Hematopoietic multipotent progenitor cell treated with erythropoietin and hydrocortisone succinate and interleukin-3 and kit ligand, for 6 days (in vitro differentiated cells): Measurements from ENCODE around the gene ENTPD2.
"Not testable (repeated sequence)": the region's sequence is repeated elsewhere in the genome, so short reads cannot be mapped to it uniquely, and the experiment has no call there.

ENCODE experiments used
- DNase-seq: peaks from one replicate; pipeline ENCODE4 v3.0.0-alpha.2; 2015

ENTPD2 gene

DNA sequence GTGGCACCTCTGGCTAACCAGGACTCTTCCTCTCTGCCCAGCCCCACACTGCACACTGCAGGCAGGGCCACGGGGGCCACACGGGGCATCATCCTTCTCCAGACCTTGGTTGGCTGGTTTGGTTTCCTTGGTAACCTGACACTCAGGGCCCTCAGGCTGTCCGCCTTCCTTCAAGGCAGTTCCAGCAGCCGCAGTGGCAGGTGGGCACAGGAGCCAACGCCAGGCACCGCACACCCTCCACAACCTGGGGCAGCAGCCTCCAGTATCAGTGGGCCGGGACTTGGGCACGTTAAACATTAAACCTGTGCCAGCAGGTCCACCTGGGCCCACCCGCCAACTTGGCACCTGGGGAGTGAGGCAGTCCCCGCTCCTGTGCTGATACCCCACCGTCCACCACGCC is 9.8 kb downstream of the ENTPD2 start:
- no peak for DNase-seq

DNA sequence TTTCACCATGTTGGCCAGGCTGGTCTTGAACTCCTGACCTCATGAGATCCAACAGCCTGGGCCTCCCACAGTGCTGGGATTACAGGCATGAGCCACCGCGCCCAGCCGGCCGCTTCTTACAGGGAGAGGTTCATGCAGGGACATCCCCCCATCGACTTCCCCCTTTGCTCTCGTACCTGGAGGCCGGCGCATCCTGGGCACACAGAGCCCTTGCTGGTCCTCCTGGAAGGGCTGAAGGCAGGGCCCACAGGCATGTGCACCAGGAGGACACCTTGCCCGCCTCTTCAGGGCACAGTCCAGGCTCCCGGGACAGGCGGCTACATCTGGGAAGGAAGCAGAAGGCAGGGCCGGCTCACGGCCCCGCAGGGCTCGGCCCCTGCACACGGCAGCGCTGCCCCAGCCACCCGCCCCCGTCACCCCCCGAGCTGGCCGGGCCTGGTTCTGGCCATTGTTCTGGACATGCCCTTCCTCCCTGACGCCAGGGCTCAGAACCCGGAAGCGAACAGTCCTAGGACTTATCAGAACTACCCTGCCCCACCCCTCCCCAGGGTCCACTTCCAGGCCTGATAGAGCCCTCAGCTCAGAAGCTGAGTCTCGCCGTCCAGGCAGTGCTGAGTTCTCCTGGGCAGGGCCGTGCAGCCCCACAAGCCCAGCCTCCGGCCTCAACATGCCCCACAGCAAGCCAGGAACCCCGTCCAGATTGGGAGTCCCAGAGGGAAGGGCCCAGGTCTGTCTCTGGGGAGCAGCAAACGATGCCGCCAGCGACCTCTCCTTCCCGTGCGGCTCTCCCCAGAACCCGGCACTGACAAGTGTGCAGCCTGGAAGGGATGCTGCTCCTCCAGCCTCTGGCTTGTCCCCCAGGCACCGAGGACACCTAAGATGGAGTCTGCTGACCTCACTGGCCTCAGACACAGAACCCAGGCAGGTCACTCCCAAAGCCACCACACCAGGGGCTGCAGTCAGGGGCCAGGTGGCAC is 10.8 kb downstream of the ENTPD2 start:
- DNase-seq, result no peak

DNA sequence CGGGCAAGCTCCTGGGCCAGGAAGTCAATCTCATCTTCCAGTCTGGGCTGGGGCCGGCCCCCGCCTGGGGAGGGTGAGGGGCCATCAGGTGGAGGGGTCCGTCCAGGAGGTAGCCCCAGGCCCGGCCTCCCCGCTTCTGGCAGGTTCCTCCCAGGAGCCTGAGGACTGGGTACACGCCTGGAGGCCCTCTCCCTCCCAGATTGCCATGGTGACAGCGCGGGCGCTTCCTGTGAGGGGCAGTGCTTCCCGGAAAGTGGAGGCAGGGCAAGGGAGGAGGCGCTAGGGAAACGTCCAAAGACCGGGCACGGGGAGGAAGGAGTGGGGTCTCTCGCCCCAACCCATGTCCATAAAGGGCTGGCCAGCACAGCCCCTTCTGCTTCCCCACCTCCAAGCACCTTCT is 12.7 kb downstream of the ENTPD2 start:
- DNase-seq, result no peak

DNA sequence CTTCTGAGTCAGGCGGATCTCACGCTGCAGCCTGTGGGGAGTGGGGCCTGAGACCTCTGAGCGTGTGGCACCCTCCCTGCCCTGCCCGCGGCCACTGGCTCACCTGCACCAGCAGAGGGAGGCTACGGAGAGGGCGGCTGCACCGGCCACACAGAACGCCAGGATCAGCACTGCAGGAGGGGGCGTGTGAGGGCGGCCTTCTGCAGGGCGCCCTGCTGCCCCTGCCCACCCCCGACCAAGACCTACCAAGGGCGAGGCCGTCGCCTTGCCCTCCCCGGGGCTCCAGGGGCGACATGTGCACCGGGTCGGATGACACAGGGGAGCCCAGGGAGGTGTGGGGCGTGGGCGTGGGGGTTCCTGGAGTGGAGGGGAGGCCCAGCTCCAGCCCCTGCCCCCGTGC is 13.3 kb downstream of the ENTPD2 start:
- no peak for DNase-seq

DNA sequence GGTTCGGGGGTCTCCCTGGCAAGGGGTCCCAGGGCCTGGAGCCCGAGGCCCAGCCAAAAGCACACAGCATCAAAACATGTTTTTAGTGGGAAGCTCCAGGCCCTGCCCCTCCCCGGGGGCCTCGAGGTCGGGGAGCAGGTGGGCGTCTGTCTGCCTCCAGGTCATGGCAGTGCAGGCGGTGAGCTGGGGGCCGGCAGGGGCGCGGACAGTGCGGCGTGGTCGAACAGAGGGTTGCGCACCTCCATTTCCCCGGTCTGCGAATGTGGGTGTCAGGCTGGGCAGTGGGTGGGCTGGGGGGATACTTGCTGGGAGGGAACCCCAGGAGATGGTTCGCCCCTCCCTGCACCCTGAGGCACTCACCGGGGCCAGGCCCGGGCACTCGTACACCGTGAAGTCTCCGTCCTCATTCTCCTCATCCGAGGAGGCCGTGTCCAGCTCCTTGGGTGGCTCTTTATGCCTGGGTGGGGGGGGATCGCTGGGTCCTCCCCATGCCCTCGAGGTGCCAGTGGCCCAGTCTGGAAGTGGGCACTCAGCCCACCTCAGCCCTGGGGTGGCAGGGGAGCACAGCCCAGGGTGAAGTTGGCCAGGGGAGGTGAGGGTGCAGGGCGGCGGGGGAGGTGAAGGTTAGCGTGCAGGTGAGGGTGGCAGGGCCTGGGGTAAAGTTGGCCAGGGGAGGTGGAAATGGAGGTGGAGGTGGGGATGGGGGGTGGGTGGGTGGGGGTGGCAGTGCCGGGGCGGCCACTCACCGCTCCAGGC is 14.1 kb downstream of the ENTPD2 start:
- no peak for DNase-seq

DNA sequence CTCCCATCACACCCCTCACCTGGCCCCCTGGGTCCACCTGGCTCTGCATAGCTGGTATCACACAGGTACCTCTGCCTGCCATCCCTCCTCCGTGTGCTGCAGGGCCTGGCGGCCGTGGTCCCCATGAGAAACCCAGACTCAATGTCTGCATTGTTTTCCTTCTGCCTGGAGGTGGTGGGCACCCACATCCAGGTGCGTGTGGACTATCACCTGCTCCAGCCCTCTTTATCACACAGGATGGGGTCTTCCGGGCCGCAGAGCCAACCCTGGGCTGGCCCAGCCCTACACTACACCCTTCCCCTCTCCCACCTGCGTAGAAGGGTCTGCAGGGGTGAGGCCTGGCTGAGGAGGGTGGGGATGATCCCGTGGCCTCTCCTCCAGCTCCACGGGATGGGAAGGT is 14.9 kb downstream of the ENTPD2 start:
- DNase-seq, result no peak

DNA sequence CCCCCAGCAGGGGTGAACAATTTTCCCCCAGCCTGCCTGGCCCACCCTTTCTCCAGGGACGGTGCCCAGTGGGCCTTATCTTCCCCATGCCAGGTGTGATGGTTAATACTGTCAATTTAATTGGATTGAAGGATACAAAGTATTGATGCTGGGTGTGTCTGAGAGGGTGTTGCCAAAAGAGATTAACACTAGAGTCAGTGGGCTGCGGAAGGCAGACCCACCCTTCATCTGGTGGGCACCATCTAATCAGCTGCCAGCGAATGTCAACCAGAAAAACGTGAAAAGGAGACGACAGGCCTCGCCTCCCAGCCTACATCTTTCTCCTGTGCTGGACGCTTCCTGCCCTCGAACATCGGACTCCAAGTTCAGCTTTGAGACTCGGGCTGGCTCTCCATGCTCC is 16.4 kb downstream of the ENTPD2 start:
- no peak for DNase-seq

DNA sequence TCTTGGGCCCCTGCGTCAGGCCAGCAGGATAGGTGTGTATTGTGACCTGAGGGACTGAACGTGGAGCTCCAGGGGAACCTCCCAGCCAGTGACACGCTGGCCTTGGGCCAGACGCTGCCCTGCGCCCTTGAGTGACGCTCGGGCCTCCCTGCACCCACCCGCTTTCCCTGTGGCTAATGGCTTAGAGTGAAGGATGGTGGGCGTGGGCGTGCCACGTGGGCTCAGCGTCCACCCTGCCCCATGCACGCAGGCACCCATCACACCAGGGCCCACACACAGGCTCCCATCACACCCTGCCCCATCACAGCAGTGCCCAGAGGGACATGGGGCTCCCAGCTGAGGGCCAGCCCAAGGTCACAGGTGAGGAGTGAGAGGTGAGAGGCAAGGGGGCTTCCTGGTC is 16.8 kb downstream of the ENTPD2 start:
- DNase-seq, result no peak

DNA sequence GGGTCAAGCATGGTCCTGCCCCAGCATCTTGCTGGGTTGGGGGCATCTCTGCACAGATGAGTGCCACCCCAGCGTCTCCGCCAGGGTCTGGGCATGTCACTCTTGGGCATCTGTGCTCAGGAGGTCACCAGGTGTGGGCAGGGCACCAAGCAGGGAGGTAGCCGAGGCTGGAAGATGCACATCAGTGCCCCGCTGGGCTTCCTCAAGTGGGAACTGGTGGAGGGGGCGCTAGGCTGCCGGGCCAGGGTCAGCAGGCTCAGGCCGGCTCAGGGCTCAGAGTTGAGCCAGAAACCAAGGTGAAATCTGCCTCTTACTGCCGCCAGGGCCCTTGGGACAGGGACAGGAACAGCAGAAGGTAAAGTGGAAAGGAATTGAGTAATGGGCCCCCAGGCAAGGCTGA is 17.9 kb downstream of the ENTPD2 start:
- DNase-seq, result no peak

DNA sequence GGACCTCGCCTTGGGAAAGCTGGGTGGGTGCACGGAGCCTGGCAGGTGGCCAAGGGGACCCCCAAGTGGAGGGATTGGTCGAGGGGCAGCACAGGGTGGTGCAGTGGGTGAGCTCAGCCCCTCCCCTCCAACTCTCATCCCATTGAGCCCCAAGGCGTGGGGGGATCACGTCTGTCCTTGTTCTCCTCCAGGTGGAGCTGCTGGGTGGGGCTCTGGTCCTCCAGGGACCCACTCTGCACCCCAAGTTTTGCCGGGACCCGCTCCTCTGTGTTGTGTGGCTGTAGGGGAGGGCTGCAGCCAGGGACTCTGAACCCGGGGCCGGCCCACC is 18.4 kb downstream of the ENTPD2 start:
- DNase-seq, result no peak

DNA sequence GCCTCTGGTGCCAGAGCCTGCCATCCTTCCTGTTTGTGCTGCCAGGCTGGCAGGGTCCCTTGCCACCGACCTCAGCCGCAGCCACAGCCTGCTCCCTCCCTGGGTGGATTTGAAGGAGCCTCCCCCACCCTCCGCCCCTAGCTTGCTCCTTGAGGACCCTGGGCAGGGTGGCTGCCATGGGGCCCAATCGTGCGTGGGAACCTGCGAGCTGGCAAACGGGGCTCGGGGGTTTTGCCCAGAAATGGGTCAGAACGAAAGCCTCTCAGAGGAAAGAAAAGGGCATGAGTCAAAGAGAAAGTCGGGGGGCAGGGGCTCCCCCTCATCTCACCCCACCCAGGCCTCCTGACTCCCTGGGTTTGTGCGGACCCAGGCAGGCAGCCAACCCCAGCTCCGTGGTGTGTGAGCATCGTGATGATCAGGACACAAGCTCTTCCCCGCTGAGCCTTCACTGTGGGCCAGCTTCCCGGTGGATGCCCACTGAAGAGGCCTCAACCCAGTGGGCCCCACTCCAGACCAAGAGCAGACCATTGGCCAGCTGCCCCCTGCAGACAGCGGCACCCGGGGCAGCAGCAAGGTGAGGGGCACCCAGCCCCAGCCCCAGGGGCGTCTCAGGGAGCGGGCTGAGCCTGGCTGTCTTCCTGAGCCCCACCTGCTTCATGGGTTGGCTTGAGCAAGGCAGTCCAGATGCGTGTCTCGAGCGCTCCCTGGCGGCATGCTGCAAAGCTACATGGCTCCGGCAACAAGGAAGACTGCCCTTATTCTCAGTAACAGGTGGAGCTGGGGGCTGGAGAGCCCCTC is 19.0 kb downstream of the ENTPD2 start:
- peak; percentile 94 for DNase-seq

DNA sequence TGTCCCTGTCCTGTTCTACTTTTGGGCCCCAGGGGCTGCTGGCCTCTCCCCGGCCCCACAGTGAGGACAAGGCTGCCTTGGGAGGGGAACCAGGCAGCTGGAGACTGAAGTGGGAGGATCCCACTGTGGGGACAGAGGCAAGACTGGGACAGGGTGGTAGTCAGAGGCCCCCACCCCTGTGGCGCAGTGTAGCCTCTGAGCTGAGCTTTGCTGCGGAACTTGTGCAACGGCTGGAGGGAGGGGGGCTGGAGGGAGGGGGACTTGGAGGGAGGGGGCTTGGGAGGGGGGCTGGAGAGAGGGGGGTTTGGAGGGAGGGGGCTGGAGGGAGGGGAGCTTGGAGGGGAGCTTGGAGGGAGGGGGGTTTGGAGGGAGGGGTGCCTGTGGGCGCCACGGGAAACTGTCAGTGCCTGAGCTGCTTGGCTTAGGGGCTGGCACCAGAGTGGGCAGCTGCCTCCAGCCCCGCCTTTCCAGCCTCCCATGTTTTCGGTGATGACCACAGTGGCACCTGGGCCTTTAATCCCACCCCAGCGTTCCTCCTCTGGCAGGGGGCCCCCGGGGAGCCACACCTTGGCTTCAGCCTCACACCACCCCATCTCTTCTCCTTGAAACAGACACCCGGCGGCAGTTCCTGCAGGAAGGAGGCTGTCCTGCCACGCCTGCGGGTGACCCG is 19.7 kb downstream of the ENTPD2 start:
- peak; percentile 57 for DNase-seq

DNA sequence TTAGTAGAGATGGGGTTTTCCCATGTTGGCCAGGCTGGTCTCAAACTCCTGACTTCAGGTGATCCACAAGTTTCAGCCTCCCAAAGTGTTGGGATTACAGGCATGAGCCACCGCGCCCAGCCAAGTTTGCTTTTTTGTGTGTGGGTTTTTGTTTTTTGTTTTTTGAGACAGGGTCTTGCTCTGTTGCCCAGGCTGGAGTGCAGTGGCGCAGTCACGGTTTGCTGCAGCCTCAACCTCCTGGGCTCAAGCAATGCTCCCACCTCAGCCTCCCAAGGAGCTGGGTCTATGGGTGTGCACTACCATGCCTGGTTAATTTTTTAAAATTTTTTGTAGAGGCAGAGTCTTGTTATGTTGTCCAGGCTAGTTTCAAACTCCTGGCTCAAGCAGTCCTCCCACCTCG is 20.4 kb downstream of the ENTPD2 start:
- DNase-seq, result not testable (repeated sequence)

DNA sequence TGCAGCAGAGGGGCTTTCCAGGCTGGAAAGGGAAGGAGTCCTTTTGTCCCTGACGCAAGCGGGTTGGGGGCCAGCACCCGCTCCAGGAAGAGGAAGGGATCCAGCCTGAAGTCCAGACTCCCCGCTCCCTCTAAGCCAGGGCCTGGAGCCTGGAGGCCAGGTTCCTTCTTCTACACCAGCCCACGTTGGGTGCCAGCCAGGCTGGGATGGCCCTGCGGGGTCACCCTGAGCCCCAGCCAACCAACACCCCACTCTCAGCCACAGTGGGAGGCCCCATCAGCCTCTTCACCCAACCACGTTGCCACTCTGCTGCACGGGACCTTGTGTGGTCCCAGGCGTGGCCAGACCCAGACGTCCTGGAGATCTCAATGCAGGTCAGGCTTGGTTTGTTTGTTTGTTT is 21.0 kb downstream of the ENTPD2 start:
- DNase-seq, result peak; percentile 76

DNA sequence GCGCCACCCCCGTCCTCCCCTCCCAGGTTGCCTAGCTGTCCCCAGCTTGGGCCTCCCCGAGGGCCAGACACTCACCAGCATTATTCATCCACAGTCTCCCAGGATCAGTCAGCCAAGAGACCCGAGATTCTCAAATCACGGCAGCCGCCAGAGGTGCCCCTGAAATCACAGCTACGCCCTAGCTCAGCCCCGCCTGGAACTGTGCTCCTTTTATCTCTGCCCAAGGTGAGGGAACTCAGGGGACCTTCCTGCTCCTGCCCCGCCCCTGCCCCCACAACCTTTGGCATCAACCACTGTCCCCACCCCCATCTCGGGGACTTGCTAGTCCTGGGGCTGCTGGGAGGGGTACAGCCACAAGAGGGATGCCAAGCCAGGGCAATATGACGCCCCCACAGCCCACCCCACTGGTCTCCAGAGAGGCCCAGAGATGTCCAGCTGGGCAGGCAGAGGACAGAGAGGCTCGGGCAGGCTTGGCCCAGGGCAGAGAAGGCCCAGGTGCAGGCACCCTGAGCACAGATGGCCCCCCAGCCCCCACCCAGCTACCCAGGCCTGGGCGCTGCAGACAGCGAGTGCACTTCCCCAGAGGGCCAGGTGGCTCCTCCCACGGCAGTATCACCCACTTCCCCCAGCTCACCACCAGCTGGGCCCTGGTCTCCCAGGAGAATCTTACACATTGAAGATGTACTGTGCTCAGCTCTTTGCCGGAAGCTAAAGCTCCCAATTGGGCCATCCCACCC is 21.8 kb downstream of the ENTPD2 start, which contains the start of gene FUT7:
Gene FUT7 (minus strand): TSS at position 185 of the 737 bp plus-strand sequence. CDS start 97 bp downstream, at position 88.
- peak; percentile 58 for DNase-seq

DNA sequence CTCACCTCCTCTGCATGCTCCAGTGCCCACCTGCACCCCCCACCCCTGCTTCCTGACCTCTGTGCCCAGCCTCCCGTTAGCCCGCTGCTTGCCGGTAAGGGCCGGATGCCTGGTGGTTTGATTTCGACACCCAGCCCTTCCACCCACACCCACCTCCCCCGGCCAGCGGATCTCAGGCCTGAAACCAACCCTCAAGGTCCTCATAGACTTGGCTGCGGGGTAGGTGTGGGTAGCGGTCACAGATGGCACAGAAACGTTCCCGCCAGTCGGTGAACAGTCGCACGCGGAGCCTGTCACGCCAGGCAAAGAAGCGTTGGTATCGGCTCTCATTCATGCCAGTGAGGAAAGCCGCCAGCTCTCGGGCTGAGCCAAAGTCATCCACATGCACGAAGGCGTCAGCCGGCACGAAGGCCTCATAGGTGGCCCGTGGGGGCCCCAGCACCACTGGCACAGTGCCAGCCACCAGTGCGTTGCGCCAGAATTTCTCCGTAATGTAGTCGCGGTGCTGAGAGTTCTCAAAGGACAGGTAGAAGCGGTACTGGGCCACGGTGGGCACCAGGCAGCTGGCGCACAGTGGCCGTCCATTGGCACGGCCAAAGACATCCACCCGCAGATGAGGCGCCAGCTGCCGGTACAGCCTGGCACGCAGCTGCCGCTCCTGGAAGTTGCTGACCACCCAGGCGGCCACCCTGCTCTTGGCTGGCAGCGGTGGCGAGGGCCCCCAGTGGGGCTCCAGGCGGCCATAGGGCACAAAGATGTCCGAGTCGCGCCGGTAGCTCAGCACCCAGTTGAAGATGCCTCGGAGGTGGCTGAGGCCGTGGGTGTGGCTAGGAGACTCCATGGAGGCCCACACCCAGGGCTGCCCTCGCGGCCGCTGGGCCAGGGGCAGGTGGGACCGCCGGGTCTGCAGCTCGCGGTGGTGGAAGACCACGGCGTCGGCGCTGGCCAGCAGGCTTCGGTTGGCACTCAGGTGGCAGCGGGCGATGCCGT is 23.0 kb downstream of the ENTPD2 start:
- peak; percentile 85 for DNase-seq

DNA sequence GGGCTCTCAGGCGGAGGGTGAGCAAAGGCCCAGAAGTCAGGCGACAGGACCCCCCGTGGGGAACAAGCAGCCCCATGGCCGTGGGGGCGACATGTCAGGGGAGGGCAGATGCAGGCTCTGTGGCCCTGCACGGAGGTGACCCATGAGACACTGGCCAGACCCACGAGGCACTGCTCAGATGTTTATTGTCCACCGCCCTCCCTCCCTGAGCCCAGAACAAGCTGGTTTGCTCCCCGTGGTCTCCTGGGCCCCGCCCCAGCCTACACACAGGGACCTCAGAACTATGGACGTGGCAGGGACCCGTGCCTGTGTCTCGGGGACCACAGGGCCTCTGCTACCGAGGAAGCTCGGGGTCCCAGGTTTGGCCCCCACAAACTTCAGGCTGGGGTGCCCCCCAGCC is 23.9 kb downstream of the ENTPD2 start:
- peak; percentile 49 for DNase-seq

DNA sequence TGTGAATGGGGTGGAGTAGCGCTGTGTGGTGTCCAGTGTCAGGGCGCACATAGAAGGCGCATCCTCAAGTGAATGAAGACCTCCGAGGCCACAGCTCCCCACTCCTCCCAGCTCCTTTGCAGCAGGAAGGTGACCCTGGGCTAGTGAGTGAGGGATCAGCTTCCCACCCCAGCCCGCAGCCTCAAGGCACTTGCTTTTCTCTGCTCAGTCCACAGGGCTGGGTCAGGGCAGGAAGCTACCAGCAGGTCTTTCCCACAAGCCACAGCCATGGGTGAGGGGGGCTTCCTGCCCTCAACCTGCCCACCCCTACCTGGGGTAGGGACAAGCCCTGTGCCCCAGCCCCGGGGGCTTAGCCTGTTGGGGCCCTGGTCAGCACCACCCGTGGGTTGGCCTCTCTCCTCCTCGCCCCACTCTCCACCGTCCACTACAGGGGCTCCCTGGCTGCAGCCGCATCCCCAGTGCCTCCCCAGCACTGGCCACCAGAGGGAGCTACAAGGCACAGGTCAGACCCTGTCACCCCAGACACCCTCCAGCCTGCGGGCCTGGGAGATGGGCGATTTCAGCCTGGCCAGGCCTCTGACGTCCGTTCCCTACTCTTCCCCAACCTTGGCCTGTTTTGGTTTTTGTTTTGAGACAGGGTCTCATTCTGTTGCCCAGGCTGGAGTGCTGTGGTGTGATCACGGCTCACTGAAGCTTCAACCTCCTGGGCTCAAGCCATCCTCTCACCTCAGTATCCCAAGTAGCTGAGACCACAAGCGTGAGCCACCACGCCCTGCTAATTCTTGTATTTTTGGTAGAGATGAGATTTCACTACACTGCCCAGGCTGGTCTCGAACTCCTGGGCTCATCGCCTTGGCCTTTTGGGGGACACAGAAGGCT is 24.6 kb downstream of the ENTPD2 start:
- peak; percentile 83 for DNase-seq

DNA sequence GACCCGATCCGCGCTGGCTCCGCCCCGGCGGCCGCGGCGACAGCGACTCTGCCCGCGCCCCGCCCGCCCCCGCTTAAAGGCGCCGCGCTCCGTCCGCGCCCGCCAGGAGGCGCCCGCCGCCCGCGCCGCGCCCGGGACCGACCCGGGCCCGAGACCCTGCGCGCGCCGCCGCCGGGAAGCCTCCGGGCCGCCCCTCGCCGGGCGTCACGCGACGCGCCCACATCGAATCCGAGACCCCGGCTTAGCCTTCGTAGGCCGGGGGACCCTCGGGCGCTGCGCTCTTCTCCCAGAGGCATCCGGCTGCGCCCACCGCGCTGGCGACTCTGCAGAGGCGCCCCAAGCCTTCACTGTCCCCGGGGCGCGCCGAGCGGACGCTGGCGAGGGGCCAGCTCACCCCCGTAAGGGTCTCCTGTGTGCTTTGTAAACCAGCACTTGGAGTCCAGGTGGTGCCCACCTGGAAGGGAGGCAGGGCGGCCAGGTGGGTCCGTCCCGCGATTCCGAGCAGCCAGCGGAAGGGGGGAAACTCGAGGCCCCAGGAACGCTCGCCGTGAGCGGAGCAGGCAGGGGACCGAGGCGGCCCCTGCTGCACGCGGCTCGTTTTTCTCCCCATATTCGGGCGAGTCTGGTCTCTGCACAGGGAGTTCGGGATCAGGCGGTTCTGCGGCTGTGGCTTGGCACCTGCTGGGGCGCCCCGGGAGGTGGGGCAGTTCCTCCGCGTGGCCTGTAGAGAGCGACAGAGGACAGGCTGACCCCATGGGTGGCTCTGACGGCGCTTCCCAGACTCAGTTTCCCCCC is 25.4 kb downstream of the ENTPD2 start:
- peak; percentile 80 for DNase-seq
